GM12878 (cell line): ENCODE results near the gene AGBL3. TPM values are rescaled to one million over a fixed set of nuclear protein-coding genes. Genes with fewer than 3 reads are reported as not detected.

ENCODE experiments used
- ATAC-seq: fragments of 200-7000 bp; cut with Tn5 transposase; 3 replicates; pipeline ENCODE4 v1.9.1; 2020; ENCODE audit warnings: mild to moderate bottlenecking, moderate library complexity
- BruUV-seq: library from RNA; stranded (reverse); fragments of 400-500 nt; replicated peaks from 2 replicates; lab custom pipeline; 2021; lab: Mats Ljungman, UMichigan
- CTCF ChIA-PET: fragments of 300-600 bp; sonication (Branson Sonifier 250); formaldehyde crosslinking; extraction: SDS; loops from one replicate; lab custom pipeline; 2021; ENCODE audit warnings: inconsistent platforms; lab: Yijun Ruan, JAX
- POLR2A ChIA-PET: fragments of 350-600 bp; formaldehyde crosslinking; extraction: SDS; loops from one replicate; lab custom pipeline; 2021; ENCODE audit warnings: inconsistent platforms; lab: Charles Lee
- RAD21 ChIA-PET: fragments of 300-600 bp; sonication (Branson Sonifier 250); formaldehyde crosslinking; loops from one replicate; lab custom pipeline; 2023; ENCODE audit warnings: antibody characterized with exemption; ENCODE audit not compliant: unreplicated experiment; lab: Charles Lee
- SMC1A ChIA-PET: fragments of 300-600 bp; sonication (Branson Sonifier 250); formaldehyde crosslinking; loops from one replicate; lab custom pipeline; 2023; ENCODE audit not compliant: unreplicated experiment, uncharacterized antibody; lab: Charles Lee
- DNase-seq: peaks from one replicate; pipeline ENCODE4 v3.0.0-alpha.2; 2011; ENCODE audit warnings: low read depth, low spot score
- FAIRE-seq: peaks from 3 replicates; lab custom pipeline; 2011; peaks lifted over from hg19 to GRCh38; lab: Jason Lieb, UNC
- H2AFZ ChIP-seq: 2 replicates; pipeline ENCODE4 v1.6.0; 2011; ENCODE audit warnings: low read depth, low read length, control low read depth; ENCODE audit not compliant: control insufficient read depth
- H3K27ac ChIP-seq: 2 replicates; pipeline ENCODE4 v1.5.1; 2011; ENCODE audit warnings: control low read depth; ENCODE audit not compliant: control insufficient read depth, insufficient read depth
- H3K27me3 ChIP-seq, 2 experiments: replicated peaks in 1 of 2; 2 replicates each; pipeline versions ENCODE4 v1.6.0 to v1.6.1; 2011; ENCODE audit warnings: low read length in 1 of 2; ENCODE audit not compliant: control insufficient read depth in 2 of 2, insufficient read depth in 2 of 2
- H3K36me3 ChIP-seq, 2 experiments: 2 replicates each; pipeline ENCODE4 v1.5.1; 2011; ENCODE audit warnings: low read length in 1 of 2; ENCODE audit not compliant: control insufficient read depth in 2 of 2, insufficient read depth in 2 of 2
- H3K4me1 ChIP-seq: 2 replicates; pipeline ENCODE4 v1.6.1; 2011; ENCODE audit warnings: mild to moderate bottlenecking, low read length, moderate library complexity, mixed read lengths; ENCODE audit not compliant: control insufficient read depth, insufficient read depth
- H3K4me2 ChIP-seq: 2 replicates; pipeline ENCODE4 v1.6.0; 2011; ENCODE audit warnings: control low read depth; ENCODE audit not compliant: control insufficient read depth, insufficient read depth
- H3K4me3 ChIP-seq: fragments of 200-600 bp; sonication (generic); 2 replicates; pipeline ENCODE4 v1.5.1; 2016
- H3K79me2 ChIP-seq: 2 replicates; pipeline ENCODE4 v1.6.0; 2011; ENCODE audit warnings: low read length; ENCODE audit not compliant: control insufficient read depth, insufficient read depth
- H3K9ac ChIP-seq: 2 replicates; pipeline ENCODE4 v1.8.0; 2011; ENCODE audit warnings: low read length, control low read depth, mixed read lengths; ENCODE audit not compliant: control insufficient read depth, insufficient read depth
- H3K9me3 ChIP-seq: replicated peaks from 3 replicates; pipeline ENCODE4 v1.5.1; 2011; ENCODE audit warnings: mild to moderate bottlenecking, low read length; ENCODE audit not compliant: control insufficient read depth, insufficient read depth
- H4K20me1 ChIP-seq: 2 replicates; pipeline ENCODE4 v1.6.0; 2011; ENCODE audit not compliant: control insufficient read depth, insufficient read depth
- BCLAF1 ChIP-seq: fragments of 450-650 bp; IDR thresholded peaks from 2 replicates; pipeline ENCODE4 v1.6.1; 2017; ENCODE audit warnings: antibody characterized with exemption, mild to moderate bottlenecking, moderate library complexity
- CBX5 ChIP-seq: sonication (generic); IDR thresholded peaks from 2 replicates; pipeline ENCODE4 v1.6.1; 2016; ENCODE audit warnings: low read depth, moderate library complexity, mild to moderate bottlenecking, inconsistent platforms
- CTCF ChIP-seq, 3 experiments: IDR thresholded peaks in 2 of 3; conservative IDR thresholded peaks in 1 of 3; 2 replicates each; pipeline ENCODE4 v1.5.1; 2011; ENCODE audit warnings: low read depth in 3 of 3, low read length in 3 of 3, mild to moderate bottlenecking in 3 of 3, control low read depth in 2 of 3, moderate library complexity in 2 of 3, inconsistent platforms in 1 of 3, mixed read lengths in 1 of 3; ENCODE audit not compliant: control insufficient read depth in 2 of 3, insufficient read depth in 1 of 3; ENCODE audit errors: extremely low read depth in 1 of 3
- E2F4 ChIP-seq: IDR thresholded peaks from 2 replicates; pipeline ENCODE4 v1.6.1; 2012; ENCODE audit warnings: low read depth, low read length, improper control_type of control experiment
- FOS ChIP-seq: IDR thresholded peaks from 3 replicates; pipeline ENCODE4 v1.6.1; 2011; ENCODE audit warnings: borderline replicate concordance; ENCODE audit not compliant: insufficient read length; ENCODE audit errors: extremely low read depth
- IRF4 ChIP-seq: IDR thresholded peaks from 2 replicates; pipeline ENCODE4 v1.6.1; 2011; ENCODE audit warnings: low read depth, low read length
- MTA2 ChIP-seq: fragments of 450-650 bp; IDR thresholded peaks from 2 replicates; pipeline ENCODE4 v1.6.1; 2016; ENCODE audit warnings: low read depth, mild to moderate bottlenecking, moderate library complexity
- NR2F1 ChIP-seq: fragments of 450-650 bp; conservative IDR thresholded peaks from 2 replicates; pipeline ENCODE4 v1.6.1; 2017; ENCODE audit warnings: mild to moderate bottlenecking
- WGBS: methylation state at CpG from one replicate; pipeline ENCODE4 v1.1.6; 2016; ENCODE audit warnings: low lambda C conversion rate; ENCODE audit not compliant: insufficient replicate concordance, insufficient coverage; ENCODE audit errors: missing lambda C conversion rate; 5-methylcytosine and 5-hydroxymethylcytosine counted together
- in situ Hi-C: fragments of 300-500 bp; cut with MboI; formaldehyde crosslinking; loops from 9 replicates; pipeline ENCODE4 v1.14.3; 2018; ENCODE audit warnings: mixed read lengths
- intact Hi-C: fragments of 100-400 bp; cut with micrococcal nuclease; formaldehyde crosslinking; loops from one replicate; pipeline ENCODE4 v1.14.2; 2022; ENCODE audit not compliant: unreplicated experiment
- polyA plus RNA-seq, 11 experiments: library from polyadenylated mRNA; depleted of rRNA in 4 of 11; unstranded in 6 of 11; stranded (reverse) in 5 of 11; fragments of >200 nt; fragmentation: Nextera tagmentation in 4 of 11; fragmentation: Illumina TruSeq in 1 of 11; extraction: Ambion mirVana in 4 of 11; extraction: Trizol in 1 of 11; gene quantifications; 1 replicate in 1 of 11; 2 replicates in 10 of 11; pipeline versions ENCODE4 v1.2.1 to v1.2.3, GENCODE V29; 2011 to 2016; ENCODE audit warnings: inconsistent platforms in 2 of 11, missing spikeins in 2 of 11, low read depth in 1 of 11
- total RNA-seq, 4 experiments: library from RNA; depleted of rRNA in 3 of 4; stranded (reverse); fragments of >200 nt in 3 of 4; fragmentation: Illumina TruSeq in 1 of 4; extraction: Trizol in 1 of 4; gene quantifications; 2 replicates each; pipeline versions ENCODE4 v1.2.1 to v1.2.3, GENCODE V29; 2013 to 2021

Gene AGBL3
- total and polyA plus RNA-seq, 10 of the 15 experiments (the other 5 are each of a cell fraction or from before 2014, with no cell fraction given): 0.82 to 12.4 (median 3.7) TPM

- ATAC-seq: no peak
- Histone ChIP-seq H3K4me2 (no peak overlapping the region), H3K27ac (no peak overlapping the region), H3K4me1 (no peaks in the 10 kb centered on the region), H4K20me1 (no peaks in the 10 kb centered on the region), H3K36me3 (no peaks in the 10 kb centered on the region), H3K27me3 (no peaks in the 10 kb centered on the region), H3K79me2 (no peaks in the 10 kb centered on the region), H3K9ac (no peak overlapping the region), H3K9me3 (no peaks in the 10 kb centered on the region; the same call in 1 of the 3 replicates), H2AFZ (no peak overlapping the region; the same call in 1 of the 2 replicates), H3K4me3 (no peak overlapping the region)
- ChIA-PET SMC1A (no interaction called here), CTCF (no interaction called here), RAD21 (no interaction called here), POLR2A (no interaction called here)
- no TSS peak for BruUV-seq
- no peak for DNase-seq
- in situ Hi-C loops: no loop called here
- no peak for TF ChIP-seq IRF4
- no peak for TF ChIP-seq E2F4
- no peak for TF ChIP-seq CBX5
- TF ChIP-seq FOS: no peak
- no peak for TF ChIP-seq MTA2
- no peak for TF ChIP-seq CTCF (IDR thresholded peaks at IDR 0.05 in 2 of 3, conservative IDR thresholded peaks at IDR 0.05 in 1 of 3; ENCODE audit: control insufficient read depth in 2 of 3, extremely low read depth in 1 of 3, insufficient read depth in 1 of 3, low read depth in 3 of 3, low read length in 3 of 3)
- TF ChIP-seq BCLAF1: no peak
- no peak for TF ChIP-seq NR2F1
- WGBS: 100% methylated on average over 1 of the region's 1 CpG
- no peak for FAIRE-seq
- intact Hi-C loops: no loop called here
These were observed 130.8 kb downstream of the AGBL3 start for GRCh38 chr7:135117096-135117495.
